CD4-positive, alpha-beta T cell (primary cell): Measurements from ENCODE around the gene CCDC33. TPM values are rescaled to one million over a fixed set of nuclear protein-coding genes. Genes with fewer than 3 reads are reported as not detected.

Experiments
- ATAC-seq: fragments of 200-7000 bp; cut with Tn5 transposase; one replicate; pipeline ENCODE4 v1.10.0; 2022; ENCODE audit warnings: mild to moderate bottlenecking; ENCODE audit not compliant: poor library complexity
- CTCF ChIA-PET: fragments of 350-600 bp; sonication (Branson Sonifier 250); formaldehyde crosslinking; loops from one replicate; lab custom pipeline; 2021; ENCODE audit warnings: antibody characterized with exemption, inconsistent platforms; lab: Charles Lee
- POLR2A ChIA-PET: fragments of 350-600 bp; sonication (Branson Sonifier 250); formaldehyde crosslinking; loops from one replicate; lab custom pipeline; 2021; ENCODE audit warnings: antibody characterized with exemption, inconsistent platforms; lab: Charles Lee
- DNase-seq, 14 experiments: peaks; one replicate each; pipeline ENCODE4 v3.0.0-alpha.2; 2013 to 2020; ENCODE audit warnings: mixed read lengths in 2 of 14
- H3K27ac ChIP-seq, 2 donors: one replicate each; pipeline versions ENCODE4 v1.5.1 to v1.7.0; 2013; ENCODE audit warnings: low read length in 2 of 2, low read depth in 1 of 2, mild to moderate bottlenecking in 1 of 2
- H3K27me3 ChIP-seq, 2 experiments: 1 replicate in 1 of 2; 2 replicates in 1 of 2; pipeline versions ENCODE4 v1.6.1 to v1.7.0; 2013; ENCODE audit warnings: low read length in 2 of 2, control low read depth in 1 of 2, mild to moderate bottlenecking in 1 of 2, moderate library complexity in 1 of 2; ENCODE audit not compliant: insufficient read depth in 2 of 2, control insufficient read depth in 1 of 2
- H3K36me3 ChIP-seq: one replicate; pipeline ENCODE4 v1.6.1; 2013; ENCODE audit warnings: low read length, control low read depth; ENCODE audit not compliant: insufficient read depth
- H3K4me1 ChIP-seq: one replicate; pipeline ENCODE4 v1.6.1; 2013; ENCODE audit warnings: low read length, control low read depth; ENCODE audit not compliant: insufficient read depth
- H3K4me3 ChIP-seq: one replicate; pipeline ENCODE4 v1.5.1; 2013; ENCODE audit warnings: mild to moderate bottlenecking, low read length, moderate library complexity
- H3K9me3 ChIP-seq, 2 experiments: 1 replicate in 1 of 2; 2 replicates in 1 of 2; pipeline versions ENCODE4 v1.6.1 to v1.7.0; 2013; ENCODE audit warnings: low read length in 2 of 2, mild to moderate bottlenecking in 2 of 2, control low read depth in 1 of 2, moderate library complexity in 1 of 2; ENCODE audit not compliant: control insufficient read depth in 1 of 2, insufficient read depth in 1 of 2
- H3K27ac Mint-ChIP-seq: one replicate; pipeline ENCODE4 v1.8.0; 2020; ENCODE audit warnings: mixed read lengths
- H3K27me3 Mint-ChIP-seq: one replicate; pipeline ENCODE4 v1.8.0; 2021; ENCODE audit warnings: mixed read lengths
- H3K36me3 Mint-ChIP-seq: one replicate; pipeline ENCODE4 v1.8.0; 2021; ENCODE audit warnings: low read depth, mixed read lengths
- H3K4me1 Mint-ChIP-seq: one replicate; pipeline ENCODE4 v1.8.0; 2021; ENCODE audit warnings: low read depth, mixed read lengths
- H3K4me3 Mint-ChIP-seq: one replicate; pipeline ENCODE4 v1.8.0; 2020; ENCODE audit warnings: mild to moderate bottlenecking, mixed read lengths
- H3K9me3 Mint-ChIP-seq: one replicate; pipeline ENCODE4 v1.8.0; 2020; ENCODE audit warnings: mixed read lengths
- CTCF ChIP-seq: fragments of 200-600 bp; IDR thresholded peaks from one replicate; pipeline ENCODE4 v1.8.0; 2022; ENCODE audit warnings: antibody characterized with exemption, mild to moderate bottlenecking
- intact Hi-C, 2 experiments: fragments of 100-400 bp; cut with DNase I in 1 of 2; cut with micrococcal nuclease in 1 of 2; formaldehyde crosslinking; loops; one replicate each; pipeline versions ENCODE4 v1.15.1 to v1.9.0; 2023 to 2025; cut with DNase I, micrococcal nuclease
- total RNA-seq, 174 experiments: library from RNA in 2 of 174; stranded (reverse) in 2 of 174; gene quantifications; one replicate each; pipeline ENCODE4 v1.2.3 and lab custom pipeline; 2021 to 2026

The CCDC33 gene
- total RNA-seq, 2 experiments from 2014 or later: not detected

- POLR2A ChIA-PET: no interaction called here
These were observed 41.3 kb upstream of the CCDC33 start for GRCh38 chr15:74194572-74195559.

GRCh38 chr15:74196175-74196574 is 40.0 kb upstream of the CCDC33 start:
- Mint-ChIP-seq H3K27me3 (peaks cover 4% of the 10 kb centered on the region), H3K36me3 (no peaks in the 10 kb centered on the region), H3K27ac (no peak overlapping the region), H3K4me1 (no peaks in the 10 kb centered on the region), H3K9me3 (no peaks in the 10 kb centered on the region), H3K4me3 (no peak overlapping the region)
- Histone ChIP-seq H3K4me1 (no peaks in the 10 kb centered on the region), H3K4me3 (no peak overlapping the region), H3K27ac (no peak overlapping the region), H3K27me3 (no peaks in the 10 kb centered on the region), H3K36me3 (no peaks in the 10 kb centered on the region), H3K9me3 (no peaks in the 10 kb centered on the region)
- no peak for DNase-seq
- TF ChIP-seq CTCF: no peak
- ATAC-seq: no peak
- ChIA-PET POLR2A (no interaction called here), CTCF (no interaction called here)
- intact Hi-C loops: no loop called here

More at GRCh38 chr15:74194572-74195559, 41.3 kb upstream of the CCDC33 start:
- intact Hi-C loops: no loop called here
- CTCF ChIA-PET: no interaction called here
- Mint-ChIP-seq H3K27ac (no peak overlapping the region), H3K4me1 (no peaks in the 10 kb centered on the region), H3K36me3 (no peaks in the 10 kb centered on the region), H3K4me3 (no peak overlapping the region), H3K27me3 (peaks cover 4% of the 10 kb centered on the region), H3K9me3 (no peaks in the 10 kb centered on the region)
- Histone ChIP-seq H3K4me3 (no peak overlapping the region), H3K4me1 (no peaks in the 10 kb centered on the region), H3K27me3 (no peaks in the 10 kb centered on the region), H3K9me3 (no peaks in the 10 kb centered on the region), H3K36me3 (no peaks in the 10 kb centered on the region), H3K27ac (no peak overlapping the region)
- DNase-seq: no peak
- TF ChIP-seq CTCF: no peak
- ATAC-seq: no peak

- POLR2A ChIA-PET: no interaction called here
- peaks cover 4% of the 10 kb centered on the region for H3K27me3 Mint-ChIP-seq
These were observed 38.8 kb upstream of the CCDC33 start for GRCh38 chr15:74197176-74197965.

More at GRCh38 chr15:74197176-74197965, 38.8 kb upstream of the CCDC33 start:
- intact Hi-C loops: no loop called here
- Histone ChIP-seq H3K27me3 (no peaks in the 10 kb centered on the region), H3K9me3 (no peaks in the 10 kb centered on the region), H3K27ac (no peak overlapping the region), H3K4me1 (no peaks in the 10 kb centered on the region), H3K36me3 (no peaks in the 10 kb centered on the region), H3K4me3 (no peak overlapping the region)
- DNase-seq (no peak), ATAC-seq (no peak)
- Mint-ChIP-seq H3K9me3 (no peaks in the 10 kb centered on the region), H3K27ac (no peak overlapping the region), H3K4me1 (no peaks in the 10 kb centered on the region), H3K4me3 (no peak overlapping the region), H3K36me3 (no peaks in the 10 kb centered on the region)
- TF ChIP-seq CTCF: no peak
- CTCF ChIA-PET: no interaction called here
